Measurements from ENCODE around the gene SMYD3. TPM values are rescaled to one million over a fixed set of nuclear protein-coding genes. Genes with fewer than 3 reads are reported as not detected.
A peak's percentile ranks its signal among the peaks of the same experiment; 100 is the strongest.

Gene SMYD3
- total RNA-seq, 1 donor from 2014 or later, result 27.2 TPM

GRCh38 chr1:245800901-245801605, 706.0 kb downstream of the SMYD3 start:
- Histone ChIP-seq H3K27me3 (no peaks in the 10 kb centered on the region), H3K4me3 (no peak overlapping the region), H3K9me3 (no peaks in the 10 kb centered on the region), H3K36me3 (no peaks in the 10 kb centered on the region), H3K27ac (no peak overlapping the region), H3K4me1 (no peaks in the 10 kb centered on the region)
- intact Hi-C loops (cut with DNase I), result no loop called here
- ATAC-seq (no peak), DNase-seq (no peak)
- TF ChIP-seq CTCF (IDR thresholded peaks at IDR 0.05), result no peak

- no peak for TF ChIP-seq CTCF (IDR thresholded peaks at IDR 0.05)
- no peak for DNase-seq
- ATAC-seq, result no peak
- intact Hi-C loops (cut with DNase I), result no loop called here
- H3K4me1 ChIP-seq, result no peaks in the 10 kb centered on the region
- no peak overlapping the region for H3K27ac ChIP-seq
- no peaks in the 10 kb centered on the region for H3K36me3 ChIP-seq
- no peaks in the 10 kb centered on the region for H3K27me3 ChIP-seq
- no peak overlapping the region for H3K4me3 ChIP-seq
- no peaks in the 10 kb centered on the region for H3K9me3 ChIP-seq
Observed at GRCh38 chr1:245798349-245798711, 708.7 kb downstream of the SMYD3 start.

- Histone ChIP-seq H3K27ac (no peak overlapping the region), H3K4me3 (no peak overlapping the region), H3K36me3 (no peaks in the 10 kb centered on the region), H3K9me3 (no peaks in the 10 kb centered on the region), H3K27me3 (no peaks in the 10 kb centered on the region), H3K4me1 (no peaks in the 10 kb centered on the region)
- TF ChIP-seq CTCF (IDR thresholded peaks at IDR 0.05), result peak; percentile 40
- ATAC-seq, result no peak
- no peak for DNase-seq
- intact Hi-C loops (cut with DNase I), result no loop called here
Observed at GRCh38 chr1:245797592-245798348, 709.3 kb downstream of the SMYD3 start.

GRCh38 chr1:245791410-245792312, 715.4 kb downstream of the SMYD3 start:
- Histone ChIP-seq H3K9me3 (no peaks in the 10 kb centered on the region), H3K4me3 (no peak overlapping the region), H3K36me3 (no peaks in the 10 kb centered on the region), H3K27me3 (no peaks in the 10 kb centered on the region), H3K27ac (no peak overlapping the region), H3K4me1 (no peaks in the 10 kb centered on the region)
- TF ChIP-seq CTCF (IDR thresholded peaks at IDR 0.05), result no peak
- DNase-seq (no peak), ATAC-seq (no peak)
- intact Hi-C loops (cut with DNase I), result no loop called here

GRCh38 chr1:245790441-245790840, 716.6 kb downstream of the SMYD3 start:
- no peak overlapping the region for H3K27ac ChIP-seq

More at GRCh38 chr1:245790441-245790840, 716.6 kb downstream of the SMYD3 start:
- Histone ChIP-seq H3K36me3 (no peaks in the 10 kb centered on the region), H3K27me3 (no peaks in the 10 kb centered on the region), H3K9me3 (no peaks in the 10 kb centered on the region), H3K4me3 (no peak overlapping the region), H3K4me1 (no peaks in the 10 kb centered on the region)
- no peak for TF ChIP-seq CTCF (IDR thresholded peaks at IDR 0.05)
- no peak for ATAC-seq
- intact Hi-C loops (cut with DNase I), result no loop called here
- DNase-seq, result no peak
